ENCODE measurements around the gene NSD1. TPM values are rescaled to one million over a fixed set of nuclear protein-coding genes. Genes with fewer than 3 reads are reported as not detected.

NSD1 gene
- total and polyA plus RNA-seq, 2 of the 4 experiments (the other 2 are of a cell fraction) = 7.7 to 31.0 TPM

DNA sequence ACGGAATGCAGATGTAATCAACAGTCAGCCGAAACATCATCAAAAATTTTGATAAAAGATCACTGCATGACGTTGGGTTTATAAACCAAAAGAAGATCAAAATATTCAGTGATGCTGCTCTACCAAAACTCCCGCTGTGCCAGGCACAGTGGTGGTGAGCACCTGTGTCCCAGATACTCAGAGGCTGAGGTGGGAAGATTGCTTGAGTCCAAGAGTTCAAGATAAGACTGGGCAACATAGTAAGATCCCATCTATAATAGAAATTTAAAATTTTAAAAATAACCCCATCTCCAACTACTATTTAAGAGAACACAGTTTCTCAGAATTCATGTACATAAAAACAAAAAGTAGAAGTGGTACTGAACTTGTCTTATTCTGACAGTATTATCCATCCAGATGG, 214.1 kb downstream of the NSD1 start:
- H3K56ac ChIP-seq (ENCODE audit: extremely low read depth, insufficient read depth, low read length) = no peak overlapping the region
- no peak overlapping the region for H3K18ac ChIP-seq (ENCODE audit: low read depth, low read length)
- peaks cover 14% of the 10 kb centered on the region; the same call in 1 of the 2 replicates for H3K9me1 ChIP-seq (ENCODE audit: insufficient read depth, low read length)
- H4K91ac ChIP-seq (ENCODE audit: insufficient read depth, low read depth, low read length) = no peak overlapping the region
- CTCF ChIA-PET = no interaction called here
- H3K4me1 ChIP-seq (ENCODE audit: control insufficient read depth, insufficient read depth, low read length) = peaks cover 24% of the 10 kb centered on the region
- H2AK9ac ChIP-seq (replicated peaks; ENCODE audit: low read depth, low read length, poor library complexity) = no peak overlapping the region
- no peak for DNase-seq
- H3K36me3 ChIP-seq (ENCODE audit: control insufficient read depth, insufficient read depth, low read length) = peaks cover 7% of the 10 kb centered on the region; the same call in 1 of the 2 replicates
- H3K4ac ChIP-seq (ENCODE audit: low read depth, low read length) = no peak overlapping the region
- no peaks in the 10 kb centered on the region for H3K27me3 ChIP-seq (ENCODE audit: control insufficient read depth, insufficient read depth, low read length)
- no peak overlapping the region for H3K9ac ChIP-seq (ENCODE audit: low read depth, low read length)
- peaks cover 18% of the 10 kb centered on the region for H4K20me1 ChIP-seq (ENCODE audit: insufficient read depth, low read length)
- H3K79me1 ChIP-seq (ENCODE audit: low read depth in 1 of 2, low read length in 2 of 2) = peaks cover 51 to 58% of the 10 kb centered on the region in 2 experiments
- H3K9me3 ChIP-seq (ENCODE audit: control insufficient read depth, insufficient read depth, low read length) = no peaks in the 10 kb centered on the region
- dilution Hi-C loops (cut with HindIII; ENCODE audit: low sequenced_read_pairs, unreplicated experiment) (no loop called here), intact Hi-C loops (cut with micrococcal nuclease) (no loop called here), in situ Hi-C loops (cut with MboI; ENCODE audit: low sequenced_read_pairs) (no loop called here)
- H3K23ac ChIP-seq (ENCODE audit: low read depth, low read length) = no peak overlapping the region
- no peak for ATAC-seq (ENCODE audit: low read depth)
- H2BK120ac ChIP-seq (ENCODE audit: low read depth, low read length) = no peak overlapping the region
- H2AK5ac ChIP-seq (ENCODE audit: low read depth, low read length) = no peak overlapping the region
- H4K5ac ChIP-seq (ENCODE audit: low read depth, low read length) = no peak overlapping the region
- WGBS, 2 experiments (ENCODE audit: extremely low coverage in 2 of 2, insufficient read length in 1 of 2) = 67% methylated on average over 1 of the region's 4 CpGs; no CpG with 5 or more reads in 1 of the 2 experiments
- H2AFZ ChIP-seq (replicated peaks; ENCODE audit: low read length, poor library complexity) = no peak overlapping the region
- TF ChIP-seq POLR2A (IDR thresholded peaks at IDR 0.05; ENCODE audit: low read depth, low read length) = no peak
- H2BK20ac ChIP-seq (ENCODE audit: low read depth, low read length) = no peak overlapping the region
- no peak overlapping the region for H4K8ac ChIP-seq (ENCODE audit: low read depth in 2 of 2, low read length in 2 of 2)
- H2BK15ac ChIP-seq (ENCODE audit: low read depth, low read length) = no peak overlapping the region
- H3K4me3 ChIP-seq (ENCODE audit: insufficient read depth, low read depth, low read length) = no peak overlapping the region
- no TSS peak for BruUV-seq (replicated peaks)
- no peak overlapping the region for H3K14ac ChIP-seq (replicated peaks; ENCODE audit: low read depth, low read length)
- no peak overlapping the region for H3K4me2 ChIP-seq (ENCODE audit: low read depth, low read length)
- no peak overlapping the region for H2BK5ac ChIP-seq (ENCODE audit: low read depth, low read length, poor library complexity, severe bottlenecking)
- H3K27ac ChIP-seq (ENCODE audit: insufficient read depth, low read length) = no peak overlapping the region
- POLR2A ChIA-PET (ENCODE audit: unreplicated experiment) = no interaction called here

Data from IMR-90 (cell line).